CD4-positive, alpha-beta T cell treated with Interleukin-6 for 4 hours (primary cell): ENCODE results near the gene SRSF2.
"Not testable (repeated sequence)": the region's sequence is repeated elsewhere in the genome, so short reads cannot be mapped to it uniquely, and the experiment has no call there.

ENCODE experiments used
- DNase-seq: peaks from one replicate; pipeline ENCODE4 v3.0.0-alpha.2; 2020; ENCODE audit warnings: mixed read lengths

SRSF2 gene

GRCh38 chr17:76700270-76700616, 36.9 kb downstream of the SRSF2 start:
- no peak for DNase-seq

GRCh38 chr17:76698466-76698977, 38.6 kb downstream of the SRSF2 start:
- not testable (repeated sequence) for DNase-seq

DNA sequence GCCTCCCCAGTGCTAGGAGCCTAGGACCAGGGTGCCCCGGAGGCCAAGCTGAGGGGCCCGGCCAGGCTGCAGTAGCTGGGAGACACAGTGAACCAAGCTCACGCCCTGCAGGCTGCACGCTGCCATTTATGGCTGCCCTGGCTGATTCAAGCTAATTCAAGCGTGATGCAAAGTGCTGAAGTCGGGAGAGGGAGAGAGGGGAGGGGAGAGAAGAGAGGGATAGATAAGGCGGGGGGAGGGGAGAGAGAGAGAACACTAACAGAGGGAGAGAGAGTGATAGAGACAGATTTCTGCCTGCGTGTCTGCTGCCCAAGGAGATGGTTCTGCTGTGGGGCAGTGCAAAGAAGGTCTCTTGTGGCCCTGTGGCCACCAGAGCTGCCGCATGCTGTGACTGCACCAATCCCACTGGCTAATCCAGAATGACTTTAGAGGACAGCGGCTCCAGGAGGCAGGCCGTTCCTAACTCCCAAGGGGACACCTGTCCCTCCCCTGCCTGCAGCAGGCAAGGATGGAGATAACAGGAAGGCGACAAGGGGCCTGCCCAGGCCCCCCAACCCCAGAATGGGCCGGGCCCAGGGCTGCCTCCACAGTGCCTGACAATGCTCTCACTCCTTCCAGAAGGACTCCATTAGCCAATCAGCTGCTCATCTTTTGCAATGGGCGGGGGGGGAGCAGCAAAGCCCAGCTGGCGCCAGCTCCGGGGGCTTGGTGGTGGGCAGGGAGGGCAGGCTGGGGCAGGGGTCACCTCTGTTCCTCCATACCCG, 39.2 kb downstream of the SRSF2 start:
- DNase-seq, result no peak

GRCh38 chr17:76696763-76697701, 40.1 kb downstream of the SRSF2 start:
- DNase-seq, result no peak

- DNase-seq, result no peak
Measured at GRCh38 chr17:76695059-76695831, 41.9 kb downstream of the SRSF2 start.

- DNase-seq, result no peak
Measured at GRCh38 chr17:76691379-76692191, 45.5 kb downstream of the SRSF2 start.

DNA sequence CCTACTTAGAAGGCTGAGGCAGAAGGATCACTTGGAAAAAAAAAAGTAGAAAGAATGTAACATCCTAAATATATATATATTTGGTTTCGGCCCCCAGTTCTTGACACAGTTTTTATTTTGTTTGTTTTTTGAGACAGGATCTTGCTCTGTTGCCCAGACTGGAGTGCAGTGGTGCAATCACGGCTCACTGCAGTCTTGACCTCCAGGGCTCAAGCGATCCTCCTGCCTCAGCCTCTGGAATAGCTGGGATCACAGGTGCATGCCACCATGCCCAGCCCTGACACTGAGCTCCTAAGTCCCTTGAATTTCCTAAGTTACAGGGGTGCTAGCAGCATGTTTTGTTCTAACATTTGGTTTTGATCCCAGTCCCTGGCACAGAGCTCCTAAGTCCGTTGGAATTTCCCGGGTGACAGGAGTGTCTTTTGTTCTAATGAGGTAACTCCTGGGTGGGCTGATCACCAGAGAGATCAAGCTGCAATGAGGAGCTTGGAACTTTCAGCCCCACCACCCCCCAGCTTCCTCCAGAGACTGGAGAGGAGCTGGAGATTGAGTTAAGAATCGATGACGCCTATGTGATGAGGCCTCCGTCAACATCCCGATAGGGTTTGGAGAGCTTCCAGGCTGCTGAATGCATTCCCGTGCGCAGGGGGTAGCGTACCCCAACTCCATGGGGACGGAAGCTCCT, 46.4 kb downstream of the SRSF2 start:
- DNase-seq, result no peak

DNA sequence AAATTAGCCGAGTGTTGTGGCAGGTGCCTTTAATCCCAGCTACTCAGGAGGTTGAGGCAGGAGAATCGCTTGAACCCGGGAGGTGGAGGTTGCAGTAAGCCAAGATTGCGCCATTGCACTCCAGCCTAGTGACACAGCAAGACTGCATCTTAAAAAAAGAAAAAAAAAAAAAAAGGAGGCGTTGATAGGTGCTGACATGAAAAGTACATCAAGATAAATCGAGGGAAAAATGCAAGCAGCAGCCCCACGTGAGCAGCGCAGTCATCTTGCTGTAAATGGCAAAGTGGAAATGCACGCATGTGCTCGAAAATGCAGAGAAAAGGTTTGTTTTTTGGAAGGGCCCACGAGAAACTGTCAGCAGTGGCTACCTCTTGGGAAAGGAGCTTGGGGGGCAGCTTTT, 47.3 kb downstream of the SRSF2 start:
- no peak for DNase-seq

- no peak for DNase-seq
Measured at GRCh38 chr17:76688165-76688622, 48.9 kb downstream of the SRSF2 start.

DNA sequence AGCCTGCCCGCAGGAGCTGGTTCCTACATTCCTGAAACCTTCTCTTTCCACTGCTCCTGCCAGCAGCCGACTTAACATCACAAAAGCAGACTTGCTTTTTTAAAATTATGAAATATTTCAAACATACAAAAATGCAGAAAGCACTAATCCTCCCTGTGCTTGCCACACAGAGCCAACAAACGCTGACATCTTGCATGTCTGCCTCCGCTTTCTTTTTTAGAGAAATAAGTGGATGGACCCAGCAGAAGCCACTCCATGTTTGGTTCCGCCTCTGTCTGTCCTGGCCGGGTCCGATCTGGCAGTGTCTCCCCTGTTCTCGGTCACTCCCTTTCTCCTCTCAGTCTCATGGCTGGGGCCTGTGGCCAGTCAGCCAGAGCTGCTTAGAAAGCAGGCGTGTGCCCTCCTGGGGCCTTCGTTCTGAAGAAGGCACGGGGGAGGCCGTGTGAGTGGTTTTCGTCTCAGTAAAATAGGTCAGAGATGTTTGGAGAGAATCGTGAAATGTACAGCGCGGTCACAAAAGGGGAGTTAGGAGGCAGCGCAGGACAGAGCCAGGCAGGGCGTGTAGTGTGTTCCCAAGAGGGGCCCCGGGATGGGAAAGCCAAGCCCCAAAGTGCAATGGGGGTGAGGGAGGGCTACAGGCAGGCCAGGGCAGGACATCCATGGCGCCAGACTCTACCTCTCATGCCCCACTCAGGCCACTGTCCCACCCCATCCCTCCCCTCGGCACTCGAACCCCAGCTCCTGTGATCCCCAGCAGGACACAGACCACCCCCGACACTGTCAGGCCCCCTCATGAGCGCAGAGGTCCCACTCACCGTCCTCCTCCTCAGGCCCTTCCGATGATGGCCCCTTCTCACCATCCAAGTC, 49.6 kb downstream of the SRSF2 start:
- DNase-seq, result no peak

GRCh38 chr17:76686538-76687297, 50.4 kb downstream of the SRSF2 start:
- DNase-seq, result no peak

DNA sequence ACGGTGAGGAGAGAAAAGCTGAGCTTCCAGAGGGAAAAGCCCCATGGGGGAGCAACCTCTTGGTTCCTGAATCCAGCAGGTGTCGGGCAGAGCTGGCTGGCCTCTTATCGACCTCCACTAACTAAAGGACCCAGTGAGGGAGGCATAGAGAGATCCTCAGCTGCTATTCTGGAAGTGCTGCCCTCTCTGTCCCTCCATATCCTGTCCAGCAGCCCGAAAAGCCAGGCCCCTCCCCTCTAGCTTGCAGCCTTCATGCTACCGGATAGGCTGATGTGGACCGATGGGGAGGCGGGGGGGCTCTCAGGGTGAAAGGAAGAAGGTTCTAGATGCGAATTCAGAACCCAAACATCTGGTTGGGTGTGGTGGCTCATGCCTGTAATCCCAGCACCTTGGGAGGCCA, 51.3 kb downstream of the SRSF2 start:
- DNase-seq, result no peak

- no peak for DNase-seq
Measured at GRCh38 chr17:76685366-76685765, 51.8 kb downstream of the SRSF2 start.

GRCh38 chr17:76684756-76685155, 52.4 kb downstream of the SRSF2 start:
- no peak for DNase-seq
